Breast epithelium (tissue), 3 donors: ENCODE data around the gene CBX8.

Source experiments
- POLR2A ChIP-seq: fragments of 450-650 bp; IDR thresholded peaks from one replicate; pipeline ENCODE4 v1.6.1; 2016; ENCODE audit warnings: antibody characterized with exemption, mild to moderate bottlenecking, moderate library complexity
- POLR2AphosphoS5 ChIP-seq, 3 donors: sonication (generic); formaldehyde crosslinking; IDR thresholded peaks; one replicate each; pipeline ENCODE4 v1.6.1; 2017; ENCODE audit warnings: antibody characterized with exemption in 3 of 3
- TF ChIP-seq, protein P1 (sequence below), 3 donors: fragments of 450-650 bp; IDR thresholded peaks; one replicate each; pipeline ENCODE4 v1.5.1; 2016 to 2017; ENCODE audit warnings: antibody characterized with exemption in 3 of 3, mild to moderate bottlenecking in 3 of 3, moderate library complexity in 3 of 3

DNA sequence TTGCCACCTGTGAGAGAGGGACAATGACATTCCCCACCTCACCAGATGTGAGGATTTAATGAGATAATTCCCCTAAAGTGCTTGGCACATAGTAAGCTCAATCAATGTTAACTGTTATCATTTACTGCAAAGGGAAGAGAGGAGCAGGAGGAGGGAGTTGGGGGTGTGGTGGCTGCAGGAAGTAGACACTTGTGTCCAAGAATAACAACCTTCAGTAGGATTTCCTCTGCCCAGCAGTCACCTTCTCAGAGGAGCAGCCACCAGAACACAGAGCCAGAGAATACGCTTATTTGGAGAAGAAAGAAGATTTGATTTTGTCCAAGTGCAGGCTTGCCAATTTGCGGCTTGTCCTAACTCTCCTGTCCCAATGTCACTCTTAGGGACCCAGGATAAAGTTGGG is 32.1 kb upstream of the CBX8 start:
- TF ChIP-seq, protein P1, sequence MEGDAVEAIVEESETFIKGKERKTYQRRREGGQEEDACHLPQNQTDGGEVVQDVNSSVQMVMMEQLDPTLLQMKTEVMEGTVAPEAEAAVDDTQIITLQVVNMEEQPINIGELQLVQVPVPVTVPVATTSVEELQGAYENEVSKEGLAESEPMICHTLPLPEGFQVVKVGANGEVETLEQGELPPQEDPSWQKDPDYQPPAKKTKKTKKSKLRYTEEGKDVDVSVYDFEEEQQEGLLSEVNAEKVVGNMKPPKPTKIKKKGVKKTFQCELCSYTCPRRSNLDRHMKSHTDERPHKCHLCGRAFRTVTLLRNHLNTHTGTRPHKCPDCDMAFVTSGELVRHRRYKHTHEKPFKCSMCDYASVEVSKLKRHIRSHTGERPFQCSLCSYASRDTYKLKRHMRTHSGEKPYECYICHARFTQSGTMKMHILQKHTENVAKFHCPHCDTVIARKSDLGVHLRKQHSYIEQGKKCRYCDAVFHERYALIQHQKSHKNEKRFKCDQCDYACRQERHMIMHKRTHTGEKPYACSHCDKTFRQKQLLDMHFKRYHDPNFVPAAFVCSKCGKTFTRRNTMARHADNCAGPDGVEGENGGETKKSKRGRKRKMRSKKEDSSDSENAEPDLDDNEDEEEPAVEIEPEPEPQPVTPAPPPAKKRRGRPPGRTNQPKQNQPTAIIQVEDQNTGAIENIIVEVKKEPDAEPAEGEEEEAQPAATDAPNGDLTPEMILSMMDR (IDR thresholded peaks at IDR 0.05), result no peak
- TF ChIP-seq POLR2A (no peak), POLR2AphosphoS5 (IDR thresholded peaks at IDR 0.05) (no peak)
